Right cardiac atrium (tissue), 5 donors: ENCODE measurements around the gene CDH15. TPM values are rescaled to one million over a fixed set of nuclear protein-coding genes. Genes with fewer than 3 reads are reported as not detected.
"Not testable (repeated sequence)": the region's sequence is repeated elsewhere in the genome, so short reads cannot be mapped to it uniquely, and the experiment has no call there.

Experiments used
- ATAC-seq, 2 donors: fragments of 200-7000 bp; cut with Tn5 transposase; one replicate each; pipeline versions ENCODE4 v1.8.0 to v1.9.1; 2020; ENCODE audit warnings: moderate library complexity in 2 of 2, mild to moderate bottlenecking in 1 of 2
- DNase-seq, 3 donors: peaks; one replicate each; pipeline ENCODE4 v3.0.0-alpha.2; 2020
- H3K27ac ChIP-seq: one replicate; pipeline ENCODE4 v1.5.1; 2013; ENCODE audit warnings: mild to moderate bottlenecking, low read length, control low read depth, moderate library complexity
- H3K27me3 ChIP-seq: one replicate; pipeline ENCODE4 v1.6.1; 2013; ENCODE audit not compliant: control insufficient read depth, insufficient read depth
- H3K4me1 ChIP-seq: one replicate; pipeline ENCODE4 v1.6.1; 2013; ENCODE audit warnings: low read length; ENCODE audit not compliant: control insufficient read depth, insufficient read depth
- H3K4me3 ChIP-seq: one replicate; pipeline ENCODE4 v1.5.1; 2013; ENCODE audit warnings: low read length, control low read depth
- H3K9me3 ChIP-seq: one replicate; pipeline ENCODE4 v1.6.1; 2013; ENCODE audit warnings: low read length; ENCODE audit not compliant: control insufficient read depth
- WGBS: extraction: QIAGEN DNeasy Blood & Tissue Kit; methylation state at CpG from one replicate; pipeline ENCODE4 v1.1.7; 2013; 5-methylcytosine and 5-hydroxymethylcytosine counted together
- intact Hi-C, 4 donors: fragments of 100-400 bp; cut with DNase I; formaldehyde crosslinking; loops; one replicate each; pipeline versions ENCODE4 v1.11.0 to v1.14.0; 2022 to 2023
- polyA plus RNA-seq: library from polyadenylated mRNA; stranded (reverse); fragments of 200-250 nt; gene quantifications from one replicate; pipeline ENCODE4 v1.2.3, GENCODE V29; 2013
- total RNA-seq, 4 donors: library from RNA; stranded (reverse); fragmentation: NEBNext Ultra II Directional; extraction: Animal tissue kit (Norgen Biotek cat#: 25700); gene quantifications; one replicate each; pipeline ENCODE4 v1.2.1, GENCODE V29; 2021
- donor health status: healthy with polysubstance abuse.
- donor health status: DM: no; HTN: yes; CAD: no.
- donor health status: DM: no; HTN: no; CAD: no.
- donor health status: DM: no; HTN: yes; CAD: no; lungs with severe emphysema.
- donor health status: DM: yes; HTN: yes; CAD: no.

CDH15 gene
- total and polyA plus RNA-seq, 5 donors = 0.05 to 0.14 (median 0.11) TPM

- DNase-seq (peak in 1 of 3 donors; percentile 55), ATAC-seq (no peak)
- no peaks in the 10 kb centered on the region for H3K27me3 ChIP-seq
- no peak overlapping the region for H3K4me3 ChIP-seq
- intact Hi-C loops = no loop called here
- H3K9me3 ChIP-seq = no peaks in the 10 kb centered on the region
- H3K4me1 ChIP-seq = peaks cover 6% of the 10 kb centered on the region
- H3K27ac ChIP-seq = no peak overlapping the region
- 85% methylated on average over 48 of the region's 48 CpGs for WGBS
These were observed 12.3 kb upstream of the CDH15 start for GRCh38 chr16:89159066-89159849.

- DNase-seq (no peak), ATAC-seq (no peak)
- intact Hi-C loops = loop anchor here in 1 of 4 donors (10.0 kb wide), 2 partner anchors 345 to 415 kb away; partner anchors contain the start of gene APRT
- whole genome bisulfite sequencing = 88% methylated on average over 20 of the region's 20 CpGs
- Histone ChIP-seq H3K9me3 (no peaks in the 10 kb centered on the region), H3K4me1 (peaks cover 6% of the 10 kb centered on the region), H3K4me3 (no peak overlapping the region), H3K27ac (no peak overlapping the region), H3K27me3 (no peaks in the 10 kb centered on the region)
These were observed 11.6 kb upstream of the CDH15 start for GRCh38 chr16:89159850-89160354.

DNA sequence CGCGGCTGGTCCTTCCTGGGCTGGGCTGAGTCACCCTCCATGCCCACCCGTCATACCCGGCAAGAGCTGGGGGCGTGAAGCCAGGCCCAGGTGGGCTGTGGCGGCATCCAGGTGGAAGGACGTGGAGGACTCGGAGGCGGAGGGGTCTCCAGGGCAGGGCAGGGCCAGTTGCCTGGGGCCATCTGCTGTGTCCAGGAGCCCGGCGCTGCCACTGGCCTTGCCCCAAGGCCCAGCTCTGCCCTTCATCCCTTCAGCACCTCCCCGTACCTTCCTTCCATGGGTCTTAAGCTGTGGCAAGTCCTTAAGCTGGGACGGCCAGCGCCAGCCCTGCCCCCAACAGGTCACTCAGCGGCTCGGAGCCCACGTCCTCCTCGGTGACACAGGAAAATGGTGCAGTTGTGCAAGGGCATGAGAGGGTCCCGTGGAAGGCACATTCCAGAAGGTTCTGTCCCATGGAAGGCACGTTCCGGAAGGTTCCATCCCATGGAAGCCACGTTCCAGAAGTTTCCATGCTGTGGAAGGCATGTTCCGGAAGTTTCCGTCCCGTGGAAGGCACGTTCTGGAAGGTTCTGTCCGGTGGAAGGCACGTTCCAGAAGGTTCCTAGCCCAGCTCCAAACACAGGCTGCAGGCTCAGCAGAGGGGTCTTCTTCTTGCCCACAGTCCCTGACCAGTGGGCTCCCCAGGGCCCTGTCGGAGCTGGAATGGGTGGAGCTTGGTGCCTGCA lies 10.4 kb upstream of the CDH15 start:
- Histone ChIP-seq H3K27me3 (no peaks in the 10 kb centered on the region), H3K9me3 (no peaks in the 10 kb centered on the region), H3K4me1 (no peaks in the 10 kb centered on the region), H3K4me3 (no peak overlapping the region), H3K27ac (no peak overlapping the region)
- whole genome bisulfite sequencing = 87% methylated on average over 29 of the region's 29 CpGs
- intact Hi-C loops = loop anchor here in 1 of 4 donors (10.0 kb wide), 2 partner anchors 346 to 416 kb away; partner anchors contain the start of gene APRT
- DNase-seq (peak in 1 of 3 donors; percentile 35), ATAC-seq (no peak)

GRCh38 chr16:89161763-89162713 lies 9.5 kb upstream of the CDH15 start:
- H3K27me3 ChIP-seq = no peaks in the 10 kb centered on the region
- DNase-seq (peak in 1 of 3 donors; percentile 40), ATAC-seq (no peak)
- no peaks in the 10 kb centered on the region for H3K4me1 ChIP-seq
- H3K9me3 ChIP-seq = no peaks in the 10 kb centered on the region
- H3K4me3 ChIP-seq = no peak overlapping the region
- H3K27ac ChIP-seq = no peak overlapping the region
- 90% methylated on average over 40 of the region's 40 CpGs for WGBS
- intact Hi-C loops = loop anchor here in 1 of 4 donors (10.0 kb wide), 2 partner anchors 347 to 417 kb away; partner anchors contain the start of gene APRT

DNA sequence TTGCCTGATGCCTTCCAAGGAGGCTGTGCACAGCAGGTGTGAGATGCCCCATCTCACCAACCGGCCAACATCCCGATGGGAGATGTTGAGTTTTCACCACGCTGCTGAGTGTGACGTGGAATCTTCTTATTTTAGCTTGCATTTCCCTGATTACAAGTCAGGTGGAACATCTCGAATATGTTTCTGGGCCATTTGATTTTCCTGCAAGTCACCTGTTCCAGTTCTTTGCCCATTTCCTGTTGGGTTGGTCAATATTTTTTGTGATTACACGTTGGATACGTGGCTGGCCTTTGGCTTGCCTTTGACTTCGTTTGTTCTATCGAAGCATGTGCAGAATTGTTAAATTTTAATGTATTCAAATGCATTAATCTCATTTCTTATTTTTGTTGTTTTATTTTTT lies 8.3 kb upstream of the CDH15 start:
- DNase-seq (no peak), ATAC-seq (no peak)
- H3K4me1 ChIP-seq = no peaks in the 10 kb centered on the region
- no peaks in the 10 kb centered on the region for H3K27me3 ChIP-seq
- intact Hi-C loops = loop anchor here in 1 of 4 donors (10.0 kb wide), 2 partner anchors 348 to 418 kb away; partner anchors contain the start of gene APRT
- H3K27ac ChIP-seq = no peak overlapping the region
- 87% methylated on average over 9 of the region's 9 CpGs for WGBS
- H3K4me3 ChIP-seq = no peak overlapping the region
- no peaks in the 10 kb centered on the region for H3K9me3 ChIP-seq

- H3K27ac ChIP-seq = no peak overlapping the region
- H3K27me3 ChIP-seq = no peaks in the 10 kb centered on the region
- peak in 2 of 3 donors; percentile 26 to 59 for DNase-seq
- no peaks in the 10 kb centered on the region for H3K9me3 ChIP-seq
- intact Hi-C loops = loop anchor here in 1 of 4 donors (10.0 kb wide), 2 partner anchors 350 to 420 kb away; partner anchors contain the start of gene APRT
- H3K4me3 ChIP-seq = no peak overlapping the region
- no peak for ATAC-seq
- H3K4me1 ChIP-seq = no peaks in the 10 kb centered on the region
- 43% methylated on average over 15 of the region's 15 CpGs for WGBS
These were observed 7.1 kb upstream of the CDH15 start for GRCh38 chr16:89164436-89164835.

DNA sequence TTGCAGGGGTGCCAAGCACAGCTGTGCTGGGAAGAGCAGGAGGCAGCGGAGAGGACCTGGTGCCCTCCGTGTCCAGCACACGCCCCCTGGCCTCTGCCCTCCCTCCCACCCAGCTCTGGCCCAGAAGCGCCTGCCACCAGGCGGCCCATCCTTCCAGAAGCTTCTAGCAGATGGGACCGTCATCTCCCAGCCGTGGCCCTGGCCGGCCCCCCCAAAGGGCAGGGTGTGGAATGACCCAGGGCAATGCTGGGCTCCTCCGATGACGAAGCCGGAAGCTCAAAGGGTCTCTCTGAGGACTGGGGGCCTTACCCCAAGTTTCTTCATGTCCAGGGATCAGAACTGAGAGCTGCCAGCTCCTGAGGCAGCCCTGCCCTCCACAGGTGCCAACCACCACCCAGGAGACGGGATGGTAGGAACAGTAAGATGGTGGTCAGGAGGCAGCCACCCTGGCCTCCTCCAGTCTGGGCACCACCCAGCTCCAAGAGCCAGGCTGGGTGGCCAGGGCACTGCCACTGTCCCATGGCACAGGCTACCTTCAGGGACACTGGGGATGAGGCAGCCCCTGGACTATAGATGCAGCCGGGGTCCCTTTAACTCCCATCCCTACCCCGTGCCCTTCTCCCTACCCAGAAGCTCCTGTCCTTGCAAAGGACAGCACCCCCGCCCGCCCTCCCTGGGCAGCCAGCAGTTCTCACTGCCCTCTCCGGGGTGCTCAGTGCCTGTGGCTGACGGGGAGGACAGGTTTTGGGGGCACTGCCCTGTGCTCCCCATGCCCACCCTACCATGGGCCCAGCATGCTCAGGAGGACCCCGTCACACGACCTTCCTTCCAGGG lies 6.5 kb upstream of the CDH15 start:
- H3K9me3 ChIP-seq = no peaks in the 10 kb centered on the region
- DNase-seq (peak in 2 of 3 donors; percentile 37 to 54), ATAC-seq (no peak)
- intact Hi-C loops = loop anchor here in 3 of 4 donors (5.0 to 10.0 kb wide), 4 partner anchors 228 to 428 kb away; partner anchors contain the start of gene APRT (in 1 of the 3)
- H3K4me1 ChIP-seq = no peaks in the 10 kb centered on the region
- no peak overlapping the region for H3K4me3 ChIP-seq
- no peak overlapping the region for H3K27ac ChIP-seq
- no peaks in the 10 kb centered on the region for H3K27me3 ChIP-seq
- 77% methylated on average over 20 of the region's 20 CpGs for WGBS

DNA sequence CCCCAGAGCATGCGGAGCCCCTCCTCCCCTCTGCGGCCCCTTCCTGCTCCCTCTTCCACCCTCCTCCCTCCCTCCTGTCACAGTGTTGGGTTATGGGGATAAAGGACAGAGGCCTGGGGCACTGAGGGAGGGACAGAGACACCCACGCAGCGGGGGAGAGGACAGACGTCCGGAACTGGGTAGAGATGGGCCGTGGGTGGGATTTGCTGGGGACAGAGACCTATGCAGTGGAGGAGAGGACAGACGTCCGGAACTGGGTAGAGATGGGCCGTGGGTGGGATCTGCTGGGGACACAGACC lies 5.9 kb upstream of the CDH15 start:
- not testable (repeated sequence) for ATAC-seq, H3K4me3 ChIP-seq, H3K27me3 ChIP-seq, H3K4me1 ChIP-seq, H3K27ac ChIP-seq, H3K9me3 ChIP-seq
- intact Hi-C loops = loop anchor here in 3 of 4 donors (5.0 to 10.0 kb wide), 4 partner anchors 228 to 428 kb away; partner anchors contain the start of gene APRT (in 1 of the 3)
- WGBS = 56% methylated on average over 10 of the region's 10 CpGs
- peak in 1 of 3 donors; percentile 8 for DNase-seq

GRCh38 chr16:89166696-89167424 lies 4.7 kb upstream of the CDH15 start:
- H3K9me3 ChIP-seq = no peaks in the 10 kb centered on the region
- DNase-seq = peak in 1 of 3 donors; percentile 16
- intact Hi-C loops = loop anchor here in 3 of 4 donors (5.0 to 10.0 kb wide), 4 partner anchors 230 to 430 kb away; partner anchors contain the start of gene APRT (in 1 of the 3)
- ATAC-seq = no peak
- WGBS = 67% methylated on average over 18 of the region's 18 CpGs
- no peaks in the 10 kb centered on the region for H3K4me1 ChIP-seq
- H3K4me3 ChIP-seq = no peak overlapping the region
- H3K27me3 ChIP-seq = no peaks in the 10 kb centered on the region
- no peak overlapping the region for H3K27ac ChIP-seq
